GM21737 (cell line): ENCODE data around the gene MAPK6.

Experiments used
- ATAC-seq: cut with Tn5 transposase; IDR thresholded peaks from one replicate; pipeline ENCODE4 v1.9.1; 2021; ENCODE audit warnings: mild to moderate bottlenecking, moderate library complexity; ENCODE audit not compliant: unreplicated experiment

MAPK6 gene

DNA sequence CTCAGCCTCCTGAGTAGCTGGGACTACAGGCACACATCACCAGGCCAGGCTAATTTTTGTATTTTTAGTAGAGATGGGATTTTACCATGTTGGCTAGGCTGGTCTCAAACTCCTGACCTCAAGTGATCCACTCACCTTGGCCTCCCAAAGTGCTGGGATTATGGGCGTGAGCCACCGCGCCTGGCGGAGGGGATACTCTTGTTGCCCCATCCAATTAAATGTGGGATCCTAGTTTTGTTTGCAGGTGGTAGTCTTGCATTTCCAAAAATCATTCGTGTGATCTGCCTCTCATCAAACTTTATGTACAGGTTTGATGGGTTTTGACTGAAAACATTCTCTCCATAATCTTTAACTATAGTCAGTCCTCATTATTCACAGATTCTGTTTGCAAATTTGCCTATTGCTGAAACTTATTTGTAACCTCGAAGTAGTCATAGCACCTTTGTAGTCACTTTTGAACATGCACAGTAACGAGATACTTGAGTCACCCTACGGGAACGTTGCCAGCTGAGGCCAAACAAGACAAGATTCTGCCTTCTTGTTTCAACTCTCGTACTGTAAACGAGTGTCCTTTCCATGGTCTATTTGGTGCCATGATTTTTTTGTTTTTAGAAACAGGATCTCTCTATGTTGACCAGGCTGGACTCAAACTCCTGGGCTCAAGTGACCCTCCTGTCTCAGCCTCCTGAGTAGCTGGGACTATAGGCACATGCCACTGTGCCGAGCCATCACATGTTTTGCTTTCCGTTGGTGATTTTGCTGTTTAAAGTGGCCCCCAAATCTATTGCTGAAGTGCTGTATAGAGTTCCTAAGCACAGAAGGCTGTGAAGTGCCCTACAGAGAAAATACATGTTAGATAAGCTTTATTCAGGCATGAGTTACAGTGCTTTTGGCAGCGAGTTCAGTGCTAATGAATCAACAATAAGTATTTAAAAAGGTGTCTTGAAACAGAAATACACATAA is 8.1 kb upstream of the MAPK6 start:
- no peak for ATAC-seq

DNA sequence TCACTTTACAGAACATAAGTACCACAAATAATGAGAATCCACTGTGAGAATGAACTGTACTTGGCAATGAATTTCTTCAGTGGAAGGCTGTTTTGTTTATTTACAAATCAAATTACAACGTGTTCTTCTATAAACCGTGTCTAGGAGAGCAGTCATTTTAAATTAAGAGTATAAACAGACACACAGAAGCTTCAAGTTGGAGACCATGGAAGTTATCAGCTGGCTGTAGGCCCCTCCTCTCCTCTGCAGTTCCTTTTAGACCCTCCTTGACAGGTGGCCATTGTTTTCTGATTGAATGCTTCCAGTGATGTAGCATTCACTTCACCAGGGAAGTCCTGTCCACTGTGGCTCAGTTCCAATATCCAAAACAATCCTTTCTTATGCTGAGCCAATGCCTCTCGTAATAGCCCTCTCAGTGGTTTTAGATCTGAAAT is 7.3 kb upstream of the MAPK6 start:
- no peak for ATAC-seq

DNA sequence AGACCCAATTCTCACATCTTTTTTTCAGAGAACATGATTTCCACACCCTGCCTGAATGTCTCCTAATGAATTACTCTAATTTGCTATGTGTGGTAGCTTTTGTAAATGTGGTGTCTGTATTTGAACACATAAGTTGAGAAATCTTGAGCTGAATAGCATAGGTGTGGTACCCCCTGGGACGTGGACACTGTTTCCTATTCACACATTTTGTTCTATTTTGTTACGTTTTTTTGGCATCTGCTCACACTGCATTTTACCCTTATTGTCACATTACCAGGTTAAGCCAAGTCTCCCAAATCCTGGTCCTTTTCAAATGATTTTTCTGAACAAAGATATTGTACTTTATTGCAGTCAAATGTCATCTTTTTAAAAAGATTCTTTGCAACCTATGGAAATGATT is 6.8 kb upstream of the MAPK6 start:
- ATAC-seq: no peak

DNA sequence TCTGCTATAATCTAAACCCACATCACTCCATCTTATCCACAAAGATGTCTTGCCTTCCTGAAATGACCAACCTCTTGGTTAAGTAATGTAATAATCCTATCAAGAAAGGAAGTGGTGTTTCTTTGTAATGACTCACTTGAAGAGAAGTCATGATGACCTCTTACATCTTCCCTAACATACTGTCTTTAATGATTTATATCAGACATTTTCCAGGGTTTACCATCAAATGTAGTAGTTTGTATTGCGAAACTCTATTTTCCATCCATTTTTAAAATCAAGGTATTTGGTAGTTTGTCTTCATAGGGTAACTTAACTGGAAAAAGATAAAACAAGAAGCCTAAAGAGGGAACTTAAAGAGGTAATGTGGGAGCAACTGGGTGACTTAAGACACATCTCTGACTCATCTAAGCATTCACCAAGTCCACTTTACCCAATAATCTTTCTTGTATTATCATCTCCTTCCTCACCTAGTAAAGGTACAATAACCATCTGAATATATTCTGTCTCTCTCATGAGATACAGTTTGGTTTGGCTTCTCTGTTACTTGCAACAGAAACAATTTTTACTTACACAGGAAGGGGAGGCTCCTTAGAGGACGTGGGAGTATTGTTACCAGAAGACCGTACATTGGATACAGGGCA is 5.7 kb upstream of the MAPK6 start:
- no peak for ATAC-seq

DNA sequence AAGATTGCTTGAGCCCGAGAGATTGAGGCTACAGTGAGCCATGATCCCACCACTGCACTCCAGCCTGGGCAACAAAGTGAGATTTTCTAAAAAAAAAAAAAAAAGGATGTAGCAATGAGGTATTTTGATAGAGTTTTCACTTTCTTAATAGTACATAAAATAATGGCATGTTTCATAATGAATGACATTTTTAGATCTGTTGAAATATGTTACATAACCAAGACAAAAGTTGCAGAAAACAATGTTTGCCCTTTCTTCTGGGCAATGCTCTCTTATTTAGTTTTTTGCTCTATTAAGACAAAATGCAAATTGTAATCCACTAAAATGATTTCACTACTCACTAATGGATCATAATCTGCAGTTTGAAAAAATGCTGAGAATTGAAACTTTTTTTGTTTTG is 4.4 kb upstream of the MAPK6 start:
- ATAC-seq: no peak

DNA sequence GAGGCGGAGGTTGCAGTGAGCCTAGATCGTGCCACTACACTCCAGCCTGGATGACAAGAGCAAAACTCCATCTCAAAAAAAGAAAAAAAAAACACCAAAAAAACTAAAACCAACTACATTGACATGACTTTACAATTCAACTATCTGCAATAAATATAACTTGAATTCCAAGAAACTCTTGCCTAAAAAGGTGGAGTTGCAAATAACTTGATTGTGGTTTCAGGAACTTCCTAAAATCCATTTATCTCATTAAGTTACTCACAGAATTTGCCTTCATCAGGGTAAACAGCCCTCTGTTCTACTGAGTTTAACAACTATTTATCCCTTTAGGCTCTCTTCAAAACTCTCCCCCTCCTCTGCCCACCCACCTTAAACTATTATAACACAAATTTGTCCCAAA is 2.7 kb upstream of the MAPK6 start:
- ATAC-seq: no peak

DNA sequence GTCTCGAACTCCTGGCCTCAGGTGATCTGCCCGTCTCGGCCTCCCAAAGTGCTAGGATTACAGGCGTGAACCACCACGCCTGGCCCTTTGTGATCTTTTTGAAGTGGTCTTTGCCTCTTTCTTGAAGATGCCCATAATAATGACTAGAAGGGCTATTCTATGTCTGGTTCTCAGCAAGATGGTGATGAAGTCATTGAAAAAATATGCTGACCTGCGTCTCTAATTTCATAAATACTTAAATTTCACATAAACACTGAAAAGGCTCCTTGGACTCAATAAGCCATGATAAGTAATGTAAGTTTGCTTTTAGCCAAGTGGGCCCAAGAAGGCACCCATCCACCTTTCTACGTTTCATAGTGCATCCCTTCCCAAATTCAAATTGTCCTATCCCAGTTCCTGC is 775 bp upstream of the MAPK6 start:
- ATAC-seq: no peak

DNA sequence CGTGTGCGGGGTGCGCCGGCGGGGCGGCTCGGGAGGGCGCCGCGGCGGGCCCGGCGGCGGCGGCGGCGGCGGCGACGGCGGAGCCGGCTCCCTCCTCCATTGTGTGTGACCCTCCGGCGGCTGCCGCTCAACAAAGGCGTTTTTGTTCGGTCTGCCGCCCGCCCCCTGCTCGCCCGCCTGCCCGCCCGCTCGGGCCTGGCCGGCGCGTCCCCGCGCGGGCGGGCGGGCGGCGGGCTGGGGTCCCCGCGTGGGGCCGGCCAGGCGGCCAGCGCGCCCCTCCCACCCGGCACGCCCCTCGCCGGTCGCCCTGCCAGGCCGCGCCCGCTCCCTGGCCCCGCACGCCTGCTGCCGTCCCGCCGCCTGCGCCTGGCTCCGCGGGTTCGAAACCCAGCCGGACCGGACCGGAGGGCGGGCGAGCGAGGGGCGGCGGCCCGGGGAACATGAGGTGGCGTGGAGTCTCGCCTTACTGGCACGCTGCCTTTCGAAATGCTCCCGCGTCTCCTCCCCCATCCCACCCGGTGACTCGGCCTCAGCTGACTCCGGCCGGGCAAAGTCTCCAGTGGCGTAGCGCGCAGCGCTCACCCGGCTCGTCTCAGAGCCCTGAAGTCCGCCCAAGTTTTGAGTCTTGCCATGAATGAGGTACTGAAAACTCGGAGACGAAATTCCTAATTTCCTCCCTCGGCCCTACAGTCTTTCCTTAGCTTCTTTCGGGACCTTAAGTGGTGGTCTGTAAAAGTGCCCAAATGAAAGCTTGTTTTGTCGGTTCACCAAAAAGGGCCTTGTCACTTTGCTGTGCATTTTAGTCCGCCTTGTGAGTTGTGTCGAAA is 588 bp downstream of the MAPK6 start:
- ATAC-seq: peak; percentile 53

DNA sequence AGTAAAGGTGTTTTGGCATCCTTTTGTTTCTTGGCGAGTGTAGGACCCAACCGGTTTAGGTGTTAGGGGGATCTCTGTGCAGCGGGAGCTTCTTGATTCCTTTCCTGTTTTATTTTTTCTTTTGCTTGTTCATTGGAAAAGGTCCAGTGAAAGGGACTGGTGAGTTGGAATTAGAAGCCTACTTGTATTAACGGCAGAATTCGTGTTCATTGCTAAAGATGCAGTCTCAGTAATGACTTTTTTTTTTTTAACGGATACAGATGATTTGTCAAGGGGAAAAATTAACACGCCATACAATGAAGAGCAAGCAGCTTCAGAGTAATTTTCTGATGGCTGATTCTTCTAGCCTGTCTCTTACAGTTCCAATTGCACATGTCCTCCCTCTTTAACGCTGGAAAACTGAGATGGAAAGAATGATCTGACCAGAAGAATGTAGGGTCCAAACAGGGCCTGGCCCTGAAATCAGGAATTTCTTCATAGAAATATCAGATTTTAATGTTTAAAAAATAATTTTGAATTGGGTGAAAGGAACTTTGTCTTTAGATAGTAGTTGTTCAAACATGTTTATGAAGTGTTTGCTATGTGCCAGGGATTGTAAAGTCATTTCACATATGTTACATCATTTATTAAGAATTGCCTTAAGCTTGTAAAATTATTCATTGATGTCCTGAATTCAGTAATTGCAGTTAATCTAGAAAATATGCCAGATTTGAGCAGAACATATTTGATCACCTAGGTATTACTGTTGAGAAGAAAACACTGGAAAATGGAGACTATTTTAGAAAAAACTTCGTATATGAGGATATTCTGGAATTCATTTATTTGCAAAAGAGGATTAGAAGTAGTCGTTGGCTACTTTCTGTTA is 1.4 kb downstream of the MAPK6 start:
- ATAC-seq: no peak

DNA sequence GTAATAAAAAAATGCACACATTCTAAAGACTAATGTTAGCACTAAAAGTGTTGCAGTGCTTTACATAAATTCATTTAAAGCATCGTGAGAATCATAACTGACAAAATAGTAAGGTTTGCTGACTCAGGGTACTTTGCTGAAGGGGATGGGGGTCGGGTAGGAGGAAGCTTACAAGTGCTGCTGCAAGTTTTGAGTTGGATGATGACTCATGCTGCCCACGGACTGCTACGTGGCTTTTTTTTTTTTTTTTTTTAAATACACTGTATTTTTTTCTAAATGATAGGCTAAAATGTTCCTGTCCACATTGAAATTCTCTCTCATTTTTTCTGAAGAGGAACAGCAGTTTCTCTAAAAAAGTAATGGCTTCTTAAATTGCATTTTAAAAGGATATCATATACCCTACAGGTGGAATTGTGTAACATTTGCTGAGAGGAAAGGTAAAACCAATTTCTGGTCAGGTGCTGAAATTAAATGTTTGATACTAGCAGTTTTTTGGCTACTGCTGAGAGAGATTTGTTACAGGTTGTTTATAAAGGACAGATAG is 2.2 kb downstream of the MAPK6 start:
- no peak for ATAC-seq

DNA sequence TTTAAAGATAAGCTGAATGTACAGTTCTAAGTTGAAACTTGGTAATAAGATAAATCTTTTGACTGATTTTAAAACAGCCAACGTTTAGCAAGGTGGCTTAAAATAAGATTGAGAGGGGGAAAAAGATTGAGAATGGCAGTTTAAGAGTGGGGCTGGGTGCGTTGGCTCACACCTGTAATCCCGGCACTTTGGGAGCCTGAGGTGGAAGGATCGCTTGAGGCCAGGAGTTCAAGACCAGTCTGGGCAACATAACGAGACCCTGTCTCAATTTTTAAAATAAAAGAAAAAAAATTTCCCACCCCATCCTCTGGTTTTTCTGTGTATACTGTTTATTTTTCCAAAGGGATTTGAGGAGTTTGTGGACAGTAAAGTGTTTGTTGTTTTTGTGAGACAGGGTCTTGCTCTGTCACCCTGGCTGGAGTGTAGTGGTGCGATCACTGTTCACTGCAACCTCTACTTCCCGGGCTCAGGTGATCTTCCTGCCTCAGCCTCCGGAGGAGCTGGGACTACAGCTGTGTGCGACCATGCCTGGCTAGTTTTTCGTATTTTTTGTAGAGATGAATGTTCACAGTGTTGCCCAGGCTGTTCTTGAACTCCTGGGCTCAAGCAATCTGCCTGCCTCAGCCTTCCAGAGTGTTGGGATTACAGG is 3.0 kb downstream of the MAPK6 start:
- ATAC-seq: no peak

DNA sequence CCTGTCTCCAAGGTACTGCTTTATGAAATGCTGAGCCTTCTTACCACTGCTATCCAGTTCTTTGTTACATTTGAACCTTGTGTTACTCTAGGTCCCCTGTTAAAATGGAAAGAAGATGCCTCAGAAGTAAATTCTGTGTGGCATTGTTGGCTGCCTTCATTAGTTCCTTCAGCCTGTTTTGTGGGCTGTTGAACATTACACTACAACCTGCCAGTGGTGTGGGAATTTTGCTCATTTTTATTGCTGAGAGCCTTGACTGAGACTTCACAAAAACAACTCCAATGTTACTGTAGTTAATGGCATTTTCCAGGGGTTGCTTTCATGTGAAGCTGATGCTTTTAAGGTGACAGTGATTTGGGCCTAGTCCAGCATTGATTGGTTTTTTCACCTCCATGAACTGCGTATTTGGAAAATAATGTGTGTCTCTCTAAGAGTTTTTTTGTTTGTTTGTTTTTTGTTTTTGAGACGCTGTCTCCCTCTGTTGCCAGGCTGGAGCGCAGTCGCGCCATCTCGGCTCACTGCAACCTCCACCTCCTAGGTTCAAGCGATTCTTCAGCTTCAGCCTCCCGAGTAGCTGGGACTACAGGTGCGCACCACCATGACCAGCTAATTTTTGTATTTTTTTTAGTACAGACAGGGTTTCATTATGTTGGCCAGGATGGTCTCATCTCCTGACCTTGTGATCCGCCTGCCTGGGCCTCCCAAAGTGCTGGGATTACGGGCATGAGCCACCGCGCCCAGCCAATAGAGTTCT is 4.3 kb downstream of the MAPK6 start:
- no peak for ATAC-seq

DNA sequence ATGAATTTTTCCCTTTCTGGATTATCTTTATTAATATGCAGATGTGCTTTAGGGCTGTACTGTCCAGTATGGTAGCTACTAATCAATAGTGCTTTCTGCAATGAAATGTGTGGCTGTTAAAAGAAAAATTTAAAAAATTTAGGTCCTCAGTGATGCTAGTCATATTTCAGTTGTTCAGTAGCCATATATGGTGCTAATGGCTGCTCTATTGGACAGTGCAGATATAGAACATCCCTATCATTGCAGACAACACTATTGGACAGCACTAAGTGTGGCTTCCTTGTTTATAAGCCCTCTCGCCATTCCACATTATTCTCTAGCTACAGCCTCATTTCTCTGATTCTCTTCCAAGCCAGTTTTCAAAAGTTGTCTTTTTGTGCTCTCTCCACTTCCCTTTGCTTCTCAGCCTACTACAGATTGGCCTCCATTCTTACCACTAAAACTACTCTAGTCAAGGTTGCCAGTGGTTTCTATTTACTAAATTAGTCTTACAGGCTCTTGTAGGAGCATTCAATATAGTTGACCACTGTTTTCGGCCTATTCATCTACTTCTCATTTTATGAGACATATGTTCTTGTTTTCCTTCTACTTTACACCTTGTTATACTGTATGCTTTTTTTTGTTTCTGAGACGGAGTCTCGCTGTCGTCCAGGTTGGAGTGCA is 9.5 kb downstream of the MAPK6 start:
- ATAC-seq: no peak

DNA sequence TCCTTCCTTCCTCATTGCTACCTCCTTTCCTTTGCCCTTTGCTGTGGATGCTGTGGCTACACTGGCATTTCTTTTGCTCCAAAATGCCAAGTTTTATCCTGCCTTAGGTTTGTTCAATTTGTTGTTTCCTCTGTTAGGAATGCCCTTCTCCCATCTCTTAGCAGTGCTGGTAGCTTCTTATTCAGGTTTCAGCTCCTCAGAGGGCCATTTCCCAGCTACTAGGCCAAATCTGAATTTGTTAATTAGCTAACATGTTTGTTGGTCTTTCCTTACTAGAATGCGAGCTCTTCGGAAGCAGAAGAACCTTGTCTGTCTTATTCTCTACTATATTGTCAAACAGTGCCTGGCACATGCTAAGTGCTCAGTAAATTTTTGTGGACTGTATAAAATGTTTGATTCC is 11.0 kb downstream of the MAPK6 start:
- ATAC-seq: no peak

DNA sequence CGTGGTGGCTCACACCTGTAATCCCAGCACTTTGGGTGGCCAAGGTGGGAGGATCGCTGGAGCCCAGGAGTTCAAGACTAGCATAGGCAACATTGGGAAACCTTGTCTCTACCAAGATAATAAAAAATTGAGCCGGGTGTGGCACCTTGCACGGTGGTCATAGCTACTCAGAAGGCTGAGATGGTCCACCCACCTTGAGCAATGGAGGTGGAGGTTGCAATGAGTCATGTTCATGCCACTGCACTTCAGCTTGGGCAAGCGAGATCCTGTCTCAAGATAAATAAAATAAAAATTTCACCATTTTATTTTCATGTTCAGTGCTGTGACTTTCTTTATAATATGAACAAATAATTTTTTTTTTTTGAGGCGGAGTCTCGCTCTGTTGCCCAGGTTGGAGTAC is 12.5 kb downstream of the MAPK6 start:
- ATAC-seq: no peak

DNA sequence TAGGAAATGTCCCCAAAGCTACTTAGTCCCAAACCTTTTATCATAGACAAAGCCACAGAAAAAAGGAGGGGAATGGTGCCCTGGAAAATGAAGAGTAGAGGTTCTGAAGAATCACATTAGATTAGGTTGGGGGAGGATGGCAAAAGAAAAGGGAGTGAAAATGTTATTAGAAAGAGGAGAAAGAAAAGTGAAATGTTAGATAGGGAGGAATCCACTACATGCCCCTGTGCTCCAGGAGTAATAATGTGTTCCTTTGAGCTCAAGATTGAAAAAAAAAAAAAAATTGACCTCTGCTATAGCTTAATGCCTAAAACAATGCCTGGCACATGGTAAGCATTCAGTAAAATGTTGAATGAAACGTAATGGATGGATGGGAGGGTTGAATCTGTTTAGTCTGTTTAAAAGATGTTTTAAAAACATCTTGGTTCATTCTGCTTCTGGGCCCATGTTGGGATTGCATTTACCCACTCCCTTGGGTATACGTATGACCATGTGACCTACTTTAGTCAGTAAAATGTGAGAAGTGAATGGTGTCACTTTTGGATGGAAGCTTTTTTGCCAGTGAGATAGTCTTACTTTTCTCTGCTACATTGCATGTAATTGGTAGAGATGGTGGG is 19.0 kb downstream of the MAPK6 start:
- ATAC-seq: no peak

DNA sequence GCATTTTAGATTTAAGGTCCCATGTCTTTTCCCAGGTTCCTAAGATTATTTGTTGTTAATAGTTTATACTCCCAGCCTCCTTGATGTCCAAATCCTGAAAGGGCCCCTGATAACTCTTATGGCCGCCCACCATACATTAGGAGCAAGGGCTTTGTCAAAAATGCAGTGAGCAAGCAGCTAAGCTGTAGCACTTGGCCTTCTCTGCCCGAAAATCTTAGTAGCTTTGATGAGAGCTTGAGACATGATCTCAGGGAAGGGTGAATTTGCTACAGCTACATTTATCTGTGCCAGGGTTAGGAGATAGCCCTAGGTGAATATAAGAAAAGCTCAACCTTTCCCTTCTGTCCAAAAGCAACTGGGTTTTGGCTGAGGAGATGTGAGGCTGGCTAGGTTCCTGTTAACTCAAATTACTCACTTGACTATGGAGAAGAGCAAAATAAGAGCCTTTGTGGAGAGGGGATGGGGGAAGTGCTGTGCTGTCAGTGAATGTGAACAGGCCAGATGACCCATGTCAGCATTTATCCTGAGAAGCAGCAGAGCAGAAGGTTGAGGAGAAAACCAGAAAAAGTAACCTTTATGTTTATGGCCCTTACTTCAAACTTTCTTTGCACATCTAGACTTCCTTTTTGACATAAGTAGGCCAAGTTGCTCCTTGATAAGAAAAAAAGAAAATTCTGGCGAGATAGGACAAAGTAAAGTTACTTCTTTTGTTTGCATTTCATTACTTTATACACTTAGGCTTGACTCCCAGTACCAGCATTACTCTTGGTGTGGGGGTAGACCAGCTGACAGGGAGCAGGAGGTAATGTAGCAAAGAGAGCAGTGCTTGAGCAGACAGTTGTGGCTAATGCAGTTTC is 21.1 kb downstream of the MAPK6 start:
- no peak for ATAC-seq
